ENCODE measurements around the gene ZCCHC2.

Gene ZCCHC2

DNA sequence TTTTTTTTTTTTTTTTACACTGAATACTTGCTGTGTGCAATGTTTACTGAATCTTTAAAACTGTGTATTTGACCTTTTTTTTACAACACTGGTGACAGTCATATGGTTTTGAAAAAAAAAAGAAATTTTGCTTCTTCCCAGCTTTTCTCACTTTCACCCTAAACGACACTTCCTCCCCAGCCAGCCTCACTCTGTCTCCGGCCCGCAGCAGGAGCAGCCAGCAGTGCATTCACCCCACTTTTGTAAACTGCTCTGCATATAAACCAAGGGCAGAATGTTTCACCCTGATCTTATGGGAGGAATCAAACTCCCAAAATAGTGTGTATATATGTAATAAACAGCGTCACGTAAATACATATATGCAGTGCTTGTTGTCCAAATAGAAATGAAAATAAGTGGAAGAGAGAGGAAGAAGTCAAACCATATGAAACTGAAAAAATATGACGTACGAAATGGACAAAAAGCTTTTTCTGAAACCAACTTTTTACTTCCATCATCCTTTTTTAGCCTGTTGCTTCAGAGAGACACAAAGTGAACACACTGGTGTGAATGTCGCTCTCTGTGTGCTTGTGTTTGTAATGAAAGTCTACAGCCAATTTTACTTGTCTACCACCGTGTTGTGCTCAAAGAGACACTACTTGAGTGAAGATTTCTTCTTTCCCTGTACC is 54.2 kb downstream of the ZCCHC2 start:
- no peak for DNase-seq (ENCODE audit: low read depth in 2 of 2)

DNA sequence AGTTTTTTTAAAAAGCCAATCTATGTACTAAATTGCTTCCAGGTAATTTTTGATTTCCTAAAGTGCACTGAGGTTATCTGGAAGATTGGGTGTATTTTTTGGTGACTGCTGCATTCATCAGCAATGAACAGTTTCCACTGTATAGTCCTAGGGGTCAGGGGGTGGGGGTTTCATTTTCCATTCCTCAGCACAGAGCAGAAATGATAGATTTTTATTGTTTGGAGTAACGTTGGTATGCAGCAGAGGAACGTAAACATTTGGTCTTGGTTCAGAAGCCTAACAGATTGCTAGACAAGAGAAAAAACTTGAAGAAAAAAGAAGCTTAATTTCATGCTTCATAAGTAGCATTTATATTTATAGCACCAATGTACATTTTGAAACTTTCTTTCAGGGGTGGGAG is 54.9 kb downstream of the ZCCHC2 start:
- no peak for DNase-seq (ENCODE audit: low read depth in 2 of 2)

DNA sequence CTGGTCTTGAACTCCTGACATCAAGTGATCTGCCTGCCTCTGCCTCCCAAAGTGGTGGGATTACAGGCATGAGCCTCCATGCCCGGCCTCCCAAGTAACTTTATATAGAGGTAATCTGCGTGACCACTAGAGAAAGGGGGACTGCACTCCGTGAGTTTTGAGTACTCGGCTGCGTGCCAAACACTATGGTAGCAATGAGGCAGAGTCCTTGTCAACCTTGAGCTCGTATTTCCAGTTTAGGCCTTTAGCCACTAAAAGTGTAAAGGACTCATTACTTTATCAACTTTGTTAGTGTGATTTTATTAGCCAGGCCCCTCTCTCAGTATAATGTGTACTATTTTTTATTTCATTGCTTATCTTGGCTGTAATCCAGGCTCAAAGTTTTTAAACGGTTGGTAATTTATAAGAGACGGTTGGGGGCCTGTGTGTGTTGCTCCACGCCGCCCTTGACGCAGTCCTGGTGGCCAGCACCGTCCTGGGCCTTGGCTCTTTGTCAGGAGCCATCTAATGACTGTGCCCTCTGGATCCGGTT is 56.2 kb downstream of the ZCCHC2 start:
- no peak for DNase-seq (ENCODE audit: low read depth in 2 of 2)

DNA sequence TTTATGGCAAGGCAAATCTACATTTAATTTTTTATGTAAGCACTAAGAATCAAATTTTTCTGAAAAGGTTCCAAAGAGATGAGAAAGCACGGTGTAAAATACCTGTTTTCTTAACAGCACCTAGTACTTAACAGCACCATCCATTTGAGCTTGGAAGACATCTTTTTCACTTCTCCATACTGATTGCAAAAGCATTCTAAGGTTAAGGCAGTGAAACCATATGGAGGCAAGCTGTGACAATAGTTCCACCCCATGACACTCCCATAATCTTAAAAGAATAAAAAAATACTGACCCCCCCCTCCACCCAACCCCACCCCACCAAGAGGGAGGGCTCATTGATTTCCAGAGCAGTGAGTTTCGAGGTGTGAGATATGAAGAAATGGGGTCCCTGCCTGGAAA is 60.6 kb downstream of the ZCCHC2 start:
- DNase-seq (ENCODE audit: low read depth in 2 of 2) = no peak

DNA sequence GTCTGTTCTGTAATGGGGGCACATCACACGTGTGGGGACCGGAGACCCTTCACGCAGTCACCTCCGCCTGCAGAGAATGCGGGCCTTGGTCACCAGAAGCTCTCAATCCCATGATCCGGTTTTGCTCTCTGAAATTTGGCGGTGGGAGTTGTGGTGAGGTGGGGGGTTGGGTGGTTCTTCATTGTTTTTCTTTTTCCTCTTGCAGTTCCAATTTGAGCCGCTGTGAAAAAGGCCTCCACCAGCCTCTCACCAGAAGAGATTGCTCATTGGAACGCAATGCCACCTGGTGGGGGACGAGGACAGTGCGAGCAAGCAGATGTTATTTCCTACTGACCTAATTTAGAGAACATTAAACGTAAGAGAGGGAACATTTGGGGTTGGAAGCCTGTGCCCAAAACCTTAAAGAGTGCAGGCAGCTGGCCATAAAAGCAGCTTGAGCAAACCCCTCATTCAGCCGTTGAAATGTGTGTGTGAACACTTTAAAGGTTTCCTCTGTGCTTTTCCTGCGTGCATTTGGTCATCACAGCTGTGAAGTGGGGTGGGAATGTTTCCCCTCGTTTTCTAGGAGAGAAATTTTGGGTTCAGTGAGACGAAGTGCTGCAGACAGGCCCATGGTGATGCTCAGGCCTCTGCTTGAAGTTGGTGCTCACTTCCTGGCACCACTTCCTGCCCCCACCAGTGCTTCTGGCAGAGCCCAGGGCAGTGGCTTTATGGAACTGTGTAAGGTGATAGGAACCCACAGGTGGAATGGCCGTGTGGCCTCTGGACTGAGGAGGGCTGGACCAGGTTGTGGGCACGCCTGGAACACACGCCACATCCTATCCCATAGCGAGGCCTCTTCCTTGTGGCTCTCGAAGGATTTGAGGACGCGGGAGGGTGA is 61.7 kb downstream of the ZCCHC2 start:
- peak; percentile 50 to 71 for DNase-seq (ENCODE audit: low read depth in 2 of 2)

DNA sequence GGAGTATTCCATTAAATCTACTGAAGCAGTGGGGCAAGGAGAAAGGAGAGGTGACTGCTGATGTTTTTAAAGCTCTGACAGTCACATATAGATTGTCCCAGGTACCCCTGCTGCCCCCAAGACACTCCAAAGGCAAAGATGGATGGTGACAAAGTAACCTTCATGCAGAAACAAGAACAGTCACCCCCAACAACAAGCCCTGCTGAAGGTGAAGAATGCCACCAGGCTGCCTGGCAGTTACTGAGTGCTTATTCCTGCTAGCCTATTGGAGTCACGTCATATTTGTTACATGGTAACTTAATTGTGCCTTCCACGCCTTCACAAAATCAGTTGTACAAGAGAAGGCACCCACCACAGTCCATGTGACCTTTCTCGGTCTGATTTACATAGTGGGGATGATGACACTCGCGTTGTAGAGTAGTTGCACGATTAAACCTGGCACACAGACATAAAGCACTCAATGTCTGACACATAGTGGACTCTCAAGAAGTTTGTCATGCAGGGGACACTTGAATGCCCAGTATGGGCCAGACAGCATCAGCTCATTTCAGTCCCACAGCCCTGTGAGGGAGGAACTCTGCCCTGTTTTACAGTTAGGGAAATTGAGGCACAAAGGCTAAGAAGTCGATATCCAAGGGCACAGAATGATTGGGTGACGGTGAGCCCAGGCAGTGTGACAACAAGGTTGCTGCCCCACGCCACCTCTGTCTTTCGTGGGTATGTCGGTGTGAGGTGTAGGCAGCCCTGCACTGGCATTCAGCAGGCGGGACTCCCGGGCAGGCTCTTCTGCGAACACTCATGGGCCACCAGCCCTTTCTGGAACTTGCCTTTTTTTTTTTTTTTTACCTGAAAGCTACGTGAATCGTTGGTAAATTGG is 62.7 kb downstream of the ZCCHC2 start:
- DNase-seq (ENCODE audit: low read depth in 2 of 2) = no peak

DNA sequence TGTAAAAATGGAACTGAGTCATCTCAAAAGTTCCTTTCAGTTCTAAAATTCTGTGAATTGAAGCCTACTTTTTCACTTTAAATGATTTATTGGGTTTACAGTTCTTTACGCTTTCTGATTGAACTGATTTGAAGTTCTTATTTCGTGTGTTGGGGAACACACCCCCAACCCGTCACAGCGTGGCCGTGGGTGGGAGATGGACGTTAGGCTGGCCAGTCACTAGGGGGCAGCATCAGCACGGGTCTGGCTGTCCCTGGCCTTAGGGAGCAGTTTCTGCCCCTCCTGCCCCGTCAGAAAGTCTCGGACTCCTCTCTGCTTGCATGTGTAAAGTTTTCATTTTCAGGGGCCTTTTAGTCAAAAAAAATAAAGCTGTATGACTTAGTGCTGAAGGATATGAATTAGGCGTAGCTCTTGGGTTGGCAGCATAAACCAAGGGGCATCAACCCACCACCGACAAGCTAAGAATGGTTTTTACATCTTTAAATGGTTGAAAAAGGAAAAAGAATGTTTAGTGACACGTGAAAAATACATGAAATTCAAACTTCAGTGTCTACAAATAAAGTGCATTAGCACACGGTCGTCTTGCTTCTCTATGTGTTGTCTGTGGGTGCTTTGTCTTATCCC is 63.4 kb downstream of the ZCCHC2 start:
- peak in 1 of 2 donors; percentile 46 for DNase-seq (ENCODE audit: low read depth in 2 of 2)

DNA sequence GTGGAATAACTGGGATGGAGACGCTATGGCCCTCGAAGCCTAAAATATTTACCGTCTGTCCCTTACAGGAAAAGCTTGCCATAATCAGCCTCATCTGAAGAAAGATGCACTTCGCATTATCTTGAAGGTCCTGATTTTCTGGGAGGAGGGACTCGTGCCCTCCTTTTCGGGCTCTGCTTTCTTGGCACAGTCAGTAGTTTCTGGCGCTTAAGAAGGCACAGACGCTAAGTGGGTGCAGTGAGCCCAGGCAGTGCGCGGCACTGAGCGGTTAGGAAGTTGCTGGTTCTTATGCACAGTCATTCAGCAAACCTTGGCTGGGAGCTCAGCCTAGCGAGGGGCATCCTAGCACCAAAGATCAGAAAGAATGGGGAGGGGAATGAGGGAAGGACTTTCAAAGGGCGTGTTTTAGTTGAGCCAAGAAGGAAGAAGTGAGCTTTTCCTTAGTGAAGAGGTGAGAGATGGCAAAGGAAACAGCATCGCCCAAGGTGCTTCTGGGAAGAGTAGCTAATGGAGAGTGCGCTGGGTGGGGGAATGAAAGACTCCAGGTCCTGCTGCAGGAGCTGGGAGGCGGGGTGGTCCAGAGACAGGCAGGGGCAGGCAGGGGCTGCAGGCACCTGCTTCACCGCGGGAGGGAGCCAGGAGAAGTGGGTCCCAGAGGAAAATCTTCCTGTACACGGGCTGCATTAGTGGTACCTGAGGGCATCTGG is 64.1 kb downstream of the ZCCHC2 start:
- no peak for DNase-seq (ENCODE audit: low read depth in 2 of 2)

DNA sequence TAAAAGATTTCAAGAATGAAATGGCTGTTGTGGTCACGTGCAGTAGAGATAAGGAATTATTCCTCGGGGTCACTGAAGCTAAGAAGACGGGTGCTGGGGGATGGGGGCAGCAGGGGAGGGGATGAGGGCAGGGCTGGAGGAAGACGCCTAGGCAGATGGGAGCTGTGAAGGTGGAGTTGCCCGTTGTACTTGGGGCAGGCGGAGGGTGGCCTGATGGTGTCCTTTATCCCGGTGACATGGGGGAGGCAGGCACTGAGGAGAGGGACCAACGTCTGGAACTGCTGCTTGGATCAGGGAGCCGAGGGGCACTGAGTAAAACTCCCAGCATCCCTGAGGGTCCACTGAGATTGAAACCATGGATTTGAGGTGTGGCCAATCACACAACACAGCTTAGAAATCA is 64.9 kb downstream of the ZCCHC2 start:
- no peak for DNase-seq (ENCODE audit: low read depth in 2 of 2)

DNA sequence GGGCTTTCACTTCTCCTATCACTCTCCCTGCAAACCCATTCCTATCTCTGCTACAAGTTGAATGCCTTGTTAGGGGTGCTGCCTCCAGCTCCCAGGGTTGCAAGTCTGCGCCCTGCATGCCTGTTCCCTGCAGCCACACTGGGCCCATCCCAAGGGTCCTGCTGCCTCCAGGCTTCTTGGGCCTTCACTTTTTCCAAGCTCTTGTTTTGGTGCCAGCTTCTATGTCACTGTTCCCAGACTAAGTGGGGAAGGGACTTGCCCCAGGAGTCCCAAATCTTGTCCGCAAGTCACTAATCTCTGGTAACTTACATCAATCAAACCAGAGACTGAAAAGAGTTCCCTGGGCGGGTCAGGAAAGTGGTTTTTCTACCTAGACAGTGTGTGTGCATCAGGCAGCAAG is 65.4 kb downstream of the ZCCHC2 start:
- DNase-seq (ENCODE audit: low read depth in 2 of 2) = no peak

DNA sequence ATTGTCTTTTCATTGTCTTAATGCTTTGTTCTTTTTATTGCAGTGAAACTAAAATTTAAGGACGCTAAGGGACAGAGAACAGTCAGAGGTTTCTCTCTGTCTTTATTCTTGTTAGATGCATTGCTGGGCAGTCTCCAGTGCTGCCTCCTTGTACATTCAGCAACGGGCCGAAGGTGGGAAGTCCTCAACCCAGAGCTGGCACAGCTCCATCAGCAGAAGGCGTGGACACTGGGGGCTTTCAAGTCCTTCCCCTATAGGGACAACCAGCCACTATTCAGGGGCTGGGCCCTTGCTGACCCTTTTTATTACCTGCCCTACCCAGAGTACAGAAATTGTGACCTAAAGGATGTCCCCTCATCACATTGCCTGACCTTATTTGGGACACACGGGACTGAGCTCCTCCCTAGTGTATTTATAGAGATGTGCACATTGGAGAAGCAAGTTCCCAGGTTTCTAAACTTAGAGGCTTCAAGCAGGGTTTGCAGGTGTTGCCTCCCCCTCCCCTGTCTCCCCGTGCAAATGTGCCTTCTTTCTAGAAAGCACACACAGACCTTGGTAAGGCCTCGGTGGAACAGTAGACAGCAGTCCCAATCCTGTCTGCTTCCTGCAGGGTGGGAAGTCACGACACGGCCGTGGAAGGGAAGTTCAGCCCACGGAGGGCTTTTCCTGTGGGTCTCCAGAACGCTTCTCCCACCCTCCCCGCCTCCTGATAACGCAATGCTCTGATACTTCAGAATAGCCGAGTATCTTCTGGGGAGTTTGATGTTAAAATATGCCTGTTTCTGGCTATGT is 68.2 kb downstream of the ZCCHC2 start:
- no peak for DNase-seq (ENCODE audit: low read depth in 2 of 2)

DNA sequence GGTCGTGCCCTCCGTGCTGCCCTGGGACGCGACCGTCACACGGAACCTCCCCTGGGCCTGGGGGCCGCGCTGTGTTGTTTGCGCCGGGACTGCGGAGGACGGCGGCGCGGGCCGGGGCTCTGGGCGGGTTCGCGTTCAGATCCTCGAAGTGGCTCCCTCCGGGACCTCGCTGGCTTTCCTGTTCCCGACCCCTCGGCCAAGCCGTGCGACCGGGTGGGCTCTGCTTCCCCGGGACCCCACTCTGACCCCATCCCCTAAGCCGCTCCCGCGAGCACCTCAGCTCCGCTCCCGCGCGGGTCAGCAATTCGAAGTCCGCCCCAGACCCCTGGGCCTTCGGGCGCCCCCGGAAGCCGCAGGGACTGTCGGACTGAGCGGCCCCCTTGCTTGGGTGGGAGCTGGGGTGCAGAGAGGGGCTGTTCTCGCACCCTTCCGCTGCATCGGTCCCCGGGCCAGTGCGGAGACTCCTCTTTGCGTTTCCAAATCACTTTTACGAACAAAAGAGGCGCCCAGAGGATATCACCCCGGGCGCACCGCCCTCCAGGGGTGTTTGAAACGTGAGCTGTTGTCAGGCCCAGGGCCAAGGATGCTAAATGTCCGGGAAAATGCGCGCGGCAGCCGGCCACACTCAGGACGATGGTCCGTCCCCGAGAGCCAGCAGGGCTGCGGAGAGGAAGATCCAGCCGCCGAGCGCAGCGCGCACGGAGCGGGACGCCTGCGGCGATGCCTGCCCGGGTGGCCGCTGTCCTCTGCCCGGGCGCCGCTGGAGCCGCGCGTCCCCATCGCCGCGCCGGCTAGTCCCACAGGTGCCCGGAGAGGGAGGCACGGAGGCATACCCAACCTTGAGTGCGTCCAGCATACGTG is 73.5 kb downstream of the ZCCHC2 start:
- no peak for DNase-seq (ENCODE audit: low read depth in 2 of 2)

DNA sequence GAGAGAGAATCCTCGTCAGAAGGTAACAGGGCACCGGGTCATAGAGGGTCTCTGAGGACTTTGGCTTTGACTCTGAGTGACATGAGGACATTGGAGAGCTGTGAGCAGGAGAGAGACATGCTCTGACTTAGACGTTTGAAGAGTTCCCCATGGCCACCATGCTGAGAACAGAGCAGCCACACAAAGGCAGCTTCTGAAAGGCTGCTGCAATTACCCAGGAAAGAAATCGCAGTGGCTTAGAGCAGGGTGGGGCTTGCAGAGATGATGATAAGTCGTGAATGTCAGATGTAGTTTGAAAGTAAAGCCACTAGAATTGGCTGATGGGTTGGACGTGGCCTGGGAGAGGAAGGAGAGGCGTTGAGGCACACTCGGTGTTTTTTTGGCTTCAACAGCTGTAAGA is 79.0 kb downstream of the ZCCHC2 start:
- no peak for DNase-seq (ENCODE audit: low read depth in 2 of 2)

DNA sequence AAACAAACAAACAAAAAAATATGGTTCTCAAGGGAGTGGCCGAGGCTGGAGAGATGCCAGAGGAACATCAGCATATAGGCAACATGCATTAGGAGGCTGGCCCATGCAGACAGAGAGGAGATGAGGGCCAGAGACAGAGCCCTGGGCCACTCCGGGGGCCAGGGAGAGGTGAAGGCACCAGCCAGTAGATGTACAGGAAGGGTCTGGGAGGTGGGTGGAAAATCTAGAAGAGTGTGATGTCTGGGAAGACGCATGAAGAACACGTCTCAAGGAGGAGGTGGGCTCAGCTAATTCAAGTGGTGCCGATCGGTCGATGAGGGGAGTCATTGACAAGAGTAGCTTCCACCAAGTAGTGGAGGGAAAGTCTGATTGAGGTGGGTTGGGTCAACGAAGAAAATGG is 79.9 kb downstream of the ZCCHC2 start:
- DNase-seq (ENCODE audit: low read depth in 2 of 2) = no peak

DNA sequence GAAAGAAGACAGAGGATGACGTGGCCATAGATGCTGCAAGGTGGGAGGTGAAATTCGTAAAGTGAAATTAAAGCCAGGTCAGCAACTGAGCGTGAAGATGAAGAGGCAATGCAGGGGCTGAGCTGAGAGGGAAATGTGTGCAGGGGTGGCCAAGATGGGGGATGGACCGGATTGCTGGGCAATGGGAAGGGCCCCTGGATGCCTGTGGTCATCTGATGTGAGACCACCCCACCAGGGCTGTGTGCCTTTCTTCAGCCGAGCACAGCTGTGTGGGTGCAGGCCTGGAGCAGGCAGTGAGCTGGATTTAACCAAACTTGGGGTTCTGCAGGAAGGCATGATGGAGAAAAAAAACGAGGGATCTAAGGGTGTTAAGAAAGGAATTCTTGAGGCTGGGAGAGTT is 80.4 kb downstream of the ZCCHC2 start:
- no peak for DNase-seq (ENCODE audit: low read depth in 2 of 2)

DNA sequence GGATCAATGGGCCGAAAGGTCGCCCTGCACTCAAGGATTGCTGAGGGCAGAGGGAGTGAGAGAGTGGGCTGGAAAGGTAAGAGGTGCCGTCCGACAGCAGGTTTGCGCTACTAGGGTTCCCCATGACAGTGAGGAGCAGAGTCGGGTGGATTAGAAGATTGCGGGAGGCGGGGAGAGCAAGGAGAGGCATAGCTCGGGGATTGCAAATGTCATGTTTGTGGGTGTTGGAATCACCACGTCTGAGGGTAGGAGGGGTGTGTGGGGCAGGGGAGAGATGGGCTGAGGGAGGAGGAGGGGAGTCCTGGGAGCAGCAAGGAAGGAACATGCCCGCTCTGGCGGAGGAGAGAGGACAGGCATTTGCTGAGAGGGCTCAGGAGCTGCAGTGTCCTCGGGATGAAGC is 81.2 kb downstream of the ZCCHC2 start:
- no peak for DNase-seq (ENCODE audit: low read depth in 2 of 2)

DNA sequence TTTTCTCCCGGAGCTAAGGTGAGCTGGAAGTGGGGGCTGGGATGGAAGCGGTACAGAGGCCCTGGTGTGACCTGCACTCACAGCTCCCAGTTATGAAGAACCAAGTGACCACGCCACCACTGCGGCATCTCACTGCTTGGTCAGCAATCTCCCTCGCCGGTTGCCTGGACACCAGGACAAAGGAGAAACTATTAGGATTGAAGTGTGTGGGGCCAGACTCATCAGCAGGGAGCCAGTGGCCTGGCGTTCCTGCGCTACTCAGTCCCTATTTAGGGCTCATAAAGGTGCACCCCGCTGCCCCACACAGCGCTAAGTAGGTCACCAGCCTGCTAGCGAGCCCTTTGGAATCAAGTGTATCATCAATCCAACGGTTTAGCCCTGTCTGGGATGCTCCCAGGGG is 82.9 kb downstream of the ZCCHC2 start:
- no peak for DNase-seq (ENCODE audit: low read depth in 2 of 2)

DNA sequence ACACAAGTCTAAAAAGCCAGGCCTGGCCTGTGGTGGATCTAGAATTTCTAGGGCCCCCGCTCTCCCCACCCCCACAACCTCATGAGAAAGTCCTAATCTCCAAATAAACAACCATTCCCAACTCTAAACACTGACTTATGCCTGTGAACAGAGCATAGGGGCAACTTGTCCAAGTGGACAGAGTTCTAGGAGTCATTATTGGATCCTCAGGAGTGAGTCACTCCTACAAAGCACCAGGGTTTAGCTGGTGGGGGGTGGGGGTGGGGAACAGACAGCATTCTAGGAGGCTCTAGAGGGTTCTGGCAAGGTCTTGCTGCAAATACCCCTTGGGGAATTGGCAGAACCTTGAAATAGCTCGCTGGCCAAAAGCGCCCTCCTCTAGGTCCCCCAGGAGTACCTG is 83.3 kb downstream of the ZCCHC2 start:
- DNase-seq (ENCODE audit: low read depth in 2 of 2) = no peak

DNA sequence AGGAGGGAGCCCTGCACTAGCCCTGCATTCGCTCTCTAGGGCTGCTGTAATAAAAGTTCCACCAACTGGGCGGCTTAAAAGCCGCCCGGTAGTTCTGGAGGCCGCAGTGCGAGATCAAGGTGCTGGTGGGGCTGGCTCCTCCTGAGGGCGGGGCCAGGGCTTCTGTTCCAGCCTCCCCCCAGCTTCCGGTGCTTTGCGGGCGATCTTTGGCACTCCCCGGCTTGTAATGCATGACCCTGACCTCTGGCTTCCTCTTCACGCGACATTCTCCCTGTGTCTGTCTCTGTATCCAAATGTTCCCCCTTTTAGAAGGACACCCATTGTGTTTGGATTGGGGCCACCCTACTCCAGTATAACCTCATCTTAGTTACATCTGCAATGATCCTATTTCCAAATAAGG is 84.5 kb downstream of the ZCCHC2 start:
- DNase-seq (ENCODE audit: low read depth in 2 of 2) = no peak

Measured in stimulated activated CD4-positive, alpha-beta T cell treated with anti-CD3 and anti-CD28 coated beads, Interleukin-1b, Interleukin-23, amount 100 ng/mL, for 1 hour (primary cell).